Measurements from ENCODE around the gene RSKR. TPM values are rescaled to one million over a fixed set of nuclear protein-coding genes. Genes with fewer than 3 reads are reported as not detected.

The RSKR gene
- total and polyA plus RNA-seq, 2 donors (not counting 1 experiment from before 2014, with no cell fraction given), result 20.3 to 31.9 TPM

GRCh38 chr17:28645576-28645939, 31.6 kb upstream of the RSKR start:
- Mint-ChIP-seq H3K9me3 (ENCODE audit: insufficient read depth) (no peaks in the 10 kb centered on the region), H3K4me1 (peaks cover 36% of the 10 kb centered on the region), H3K4me3 (peak overlapping the region; percentile 97), H3K27ac (peak overlapping the region; percentile 89), H3K27me3 (no peaks in the 10 kb centered on the region)
- H3K4me2 ChIP-seq (replicated peaks; ENCODE audit: low read depth, low read length, poor library complexity, severe bottlenecking), result peak overlapping the region; percentile 91
- 41% methylated on average over 3 of the region's 8 CpGs for WGBS (ENCODE audit: insufficient coverage)
- H3K36me3 ChIP-seq (replicated peaks in 1 of 2; ENCODE audit: control extremely low read depth in 1 of 2, control insufficient read depth in 1 of 2, extremely low read depth in 1 of 2, insufficient read depth in 2 of 2, low read length in 1 of 2), result peaks cover 7 to 39% of the 10 kb centered on the region in 2 experiments
- ChIA-PET CTCF (interaction anchor here (1.1 to 4.3 kb wide), 9 partner anchors 16 to 471 kb away, joined by 3 to 59 read pairs (median 6); partner anchors contain the start of genes SDF2, SUPT6H and TLCD1), POLR2A (interaction anchor here (0.6 to 4.3 kb wide), 13 partner anchors 16 to 1101 kb away, joined by 3 to 42 read pairs (median 4); partner anchors contain the start of genes NUFIP2, PROCA1, RPL23A and SDF2)
- H3K4me1 ChIP-seq (ENCODE audit: control insufficient read depth in 2 of 2, insufficient read depth in 2 of 2, low read length in 2 of 2), result peaks cover 32 to 37% of the 10 kb centered on the region in 2 donors
- peaks cover 12% of the 10 kb centered on the region for H4K20me1 ChIP-seq (ENCODE audit: control insufficient read depth, insufficient read depth, low read length, poor library complexity, severe bottlenecking)
- H3K9ac ChIP-seq (ENCODE audit: low read length), result peak overlapping the region; percentile 85
- ATAC-seq (ENCODE audit: low read depth) (no peak), DNase-seq (no peak)
- H2AFZ ChIP-seq (ENCODE audit: insufficient read depth, low read depth, low read length, poor library complexity, severe bottlenecking), result peak overlapping the region; percentile 85
- TF ChIP-seq CTCF (IDR thresholded peaks at IDR 0.05) (no peak), EZH2 (IDR thresholded peaks at IDR 0.05; ENCODE audit: borderline replicate concordance, insufficient read depth, low read depth, low read length, poor library complexity, severe bottlenecking) (no peak)
- H3K9me3 ChIP-seq (ENCODE audit: control extremely low read depth in 1 of 3, control insufficient read depth in 2 of 3, insufficient read depth in 1 of 3, low read length in 2 of 3), result no peaks in the 10 kb centered on the region
- H3K4me3 ChIP-seq (ENCODE audit: control extremely low read depth in 1 of 5, extremely low read depth in 1 of 5, insufficient read depth in 1 of 5, low read depth in 2 of 5, low read length in 4 of 5), result peak overlapping the region; percentile 31 to 93 (median 70)
- H3K79me2 ChIP-seq (ENCODE audit: control insufficient read depth, insufficient read depth, low read length), result peaks cover 57% of the 10 kb centered on the region
- peak overlapping the region; percentile 90 to 94 for H3K27ac ChIP-seq (ENCODE audit: low read length in 2 of 2)
- intact Hi-C loops (cut with micrococcal nuclease), result loop anchor here (1.0 to 10.0 kb wide), 9 partner anchors 17 to 919 kb away; partner anchors contain the start of genes ABHD15, DHRS13, NUFIP2 and PROCA1
- H3K27me3 ChIP-seq (replicated peaks in 1 of 4; ENCODE audit: control extremely low read depth in 1 of 4, control insufficient read depth in 3 of 4, insufficient read depth in 4 of 4, low read length in 3 of 4), result no peaks in the 10 kb centered on the region

All from B cell (primary cell).